ENCODE results near the gene HSPH1.

DNA sequence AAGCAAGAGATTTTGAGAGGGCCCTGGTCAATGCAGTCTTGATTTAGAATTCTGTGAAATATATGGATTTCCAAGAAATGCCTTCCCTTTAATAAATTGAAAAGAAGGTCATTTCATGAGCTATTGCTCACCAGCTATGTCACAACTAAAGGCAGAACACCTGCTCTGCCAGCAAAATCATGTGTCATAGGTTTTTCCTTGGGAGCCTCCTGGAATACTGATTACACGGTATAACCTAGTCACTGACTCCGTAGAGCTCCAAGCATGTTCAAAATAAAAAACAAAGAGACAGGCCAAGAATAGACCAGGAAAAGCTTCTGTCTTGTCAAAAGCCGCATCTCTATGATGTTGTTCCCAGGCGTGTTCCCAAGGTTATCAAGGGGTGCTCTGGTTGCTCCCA is 45.5 kb downstream of the HSPH1 start:
- TF ChIP-seq, protein P1, sequence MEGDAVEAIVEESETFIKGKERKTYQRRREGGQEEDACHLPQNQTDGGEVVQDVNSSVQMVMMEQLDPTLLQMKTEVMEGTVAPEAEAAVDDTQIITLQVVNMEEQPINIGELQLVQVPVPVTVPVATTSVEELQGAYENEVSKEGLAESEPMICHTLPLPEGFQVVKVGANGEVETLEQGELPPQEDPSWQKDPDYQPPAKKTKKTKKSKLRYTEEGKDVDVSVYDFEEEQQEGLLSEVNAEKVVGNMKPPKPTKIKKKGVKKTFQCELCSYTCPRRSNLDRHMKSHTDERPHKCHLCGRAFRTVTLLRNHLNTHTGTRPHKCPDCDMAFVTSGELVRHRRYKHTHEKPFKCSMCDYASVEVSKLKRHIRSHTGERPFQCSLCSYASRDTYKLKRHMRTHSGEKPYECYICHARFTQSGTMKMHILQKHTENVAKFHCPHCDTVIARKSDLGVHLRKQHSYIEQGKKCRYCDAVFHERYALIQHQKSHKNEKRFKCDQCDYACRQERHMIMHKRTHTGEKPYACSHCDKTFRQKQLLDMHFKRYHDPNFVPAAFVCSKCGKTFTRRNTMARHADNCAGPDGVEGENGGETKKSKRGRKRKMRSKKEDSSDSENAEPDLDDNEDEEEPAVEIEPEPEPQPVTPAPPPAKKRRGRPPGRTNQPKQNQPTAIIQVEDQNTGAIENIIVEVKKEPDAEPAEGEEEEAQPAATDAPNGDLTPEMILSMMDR (IDR thresholded peaks at IDR 0.05): no peak
- no peak for TF ChIP-seq POLR2A (IDR thresholded peaks at IDR 0.05)
